Loucy (cell line): ENCODE data around the gene KRTAP9-7.
"Not testable (repeated sequence)": the region's sequence is repeated elsewhere in the genome, so short reads cannot be mapped to it uniquely, and the experiment has no call there.

ENCODE experiments used
- EZH2phosphoT487 ChIP-seq: fragments of 200-600 bp; IDR thresholded peaks from 2 replicates; pipeline ENCODE4 v1.6.1; 2018; ENCODE audit warnings: antibody characterized with exemption, mild to moderate bottlenecking, moderate library complexity, borderline replicate concordance
- TF ChIP-seq, protein P1 (sequence below): fragments of 200-600 bp; sonication (generic); conservative IDR thresholded peaks from 2 replicates; pipeline ENCODE4 v1.5.1; 2014; ENCODE audit warnings: mild to moderate bottlenecking, antibody characterized with exemption, low read length

DNA sequence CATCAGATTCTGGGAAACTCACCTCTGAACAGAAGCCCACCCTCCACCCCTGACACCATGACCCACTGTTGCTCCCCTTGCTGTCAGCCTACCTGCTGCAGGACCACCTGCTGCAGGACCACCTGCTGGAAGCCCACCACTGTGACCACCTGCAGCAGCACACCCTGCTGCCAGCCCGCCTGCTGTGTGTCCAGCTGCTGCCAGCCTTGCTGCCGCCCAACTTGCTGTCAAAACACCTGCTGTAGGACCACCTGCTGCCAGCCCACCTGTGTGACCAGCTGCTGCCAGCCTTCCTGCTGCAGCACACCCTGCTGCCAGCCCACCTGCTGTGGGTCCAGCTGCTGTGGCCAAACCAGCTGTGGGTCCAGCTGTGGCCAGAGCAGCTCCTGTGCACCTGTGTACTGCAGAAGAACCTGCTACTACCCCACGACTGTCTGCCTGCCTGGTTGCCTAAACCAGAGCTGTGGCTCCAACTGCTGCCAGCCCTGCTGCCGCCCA lies 48.9 kb upstream of the KRTAP9-7 start, which contains the start of gene KRTAP9-2:
- TF ChIP-seq, protein P1, sequence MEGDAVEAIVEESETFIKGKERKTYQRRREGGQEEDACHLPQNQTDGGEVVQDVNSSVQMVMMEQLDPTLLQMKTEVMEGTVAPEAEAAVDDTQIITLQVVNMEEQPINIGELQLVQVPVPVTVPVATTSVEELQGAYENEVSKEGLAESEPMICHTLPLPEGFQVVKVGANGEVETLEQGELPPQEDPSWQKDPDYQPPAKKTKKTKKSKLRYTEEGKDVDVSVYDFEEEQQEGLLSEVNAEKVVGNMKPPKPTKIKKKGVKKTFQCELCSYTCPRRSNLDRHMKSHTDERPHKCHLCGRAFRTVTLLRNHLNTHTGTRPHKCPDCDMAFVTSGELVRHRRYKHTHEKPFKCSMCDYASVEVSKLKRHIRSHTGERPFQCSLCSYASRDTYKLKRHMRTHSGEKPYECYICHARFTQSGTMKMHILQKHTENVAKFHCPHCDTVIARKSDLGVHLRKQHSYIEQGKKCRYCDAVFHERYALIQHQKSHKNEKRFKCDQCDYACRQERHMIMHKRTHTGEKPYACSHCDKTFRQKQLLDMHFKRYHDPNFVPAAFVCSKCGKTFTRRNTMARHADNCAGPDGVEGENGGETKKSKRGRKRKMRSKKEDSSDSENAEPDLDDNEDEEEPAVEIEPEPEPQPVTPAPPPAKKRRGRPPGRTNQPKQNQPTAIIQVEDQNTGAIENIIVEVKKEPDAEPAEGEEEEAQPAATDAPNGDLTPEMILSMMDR: not testable (repeated sequence)
- not testable (repeated sequence) for TF ChIP-seq EZH2phosphoT487
